Pancreas (tissue), 10 donors: ENCODE results near the gene CBLN3. TPM values are rescaled to one million over a fixed set of nuclear protein-coding genes. Genes with fewer than 3 reads are reported as not detected.

ENCODE experiments used
- ATAC-seq, 4 donors: fragments of 200-7000 bp; cut with Tn5 transposase; one replicate each; pipeline versions ENCODE4 v1.8.0 to v1.9.1; 2020; ENCODE audit warnings: mild to moderate bottlenecking in 4 of 4, moderate library complexity in 4 of 4
- DNase-seq, 6 donors: peaks; one replicate each; pipeline ENCODE4 v3.0.0-alpha.2; 2020
- FAIRE-seq: peaks from 2 replicates; lab custom pipeline; 2012; peaks lifted over from hg19 to GRCh38; lab: Jason Lieb, UNC
- H3K27ac ChIP-seq, 4 donors: fragments of 200-600 bp; sonication (generic); 1 replicate in 3 of 4; 2 replicates in 1 of 4; pipeline versions ENCODE4 v1.5.0 to v1.8.0; 2020
- H3K27me3 ChIP-seq, 4 donors: fragments of 200-600 bp; one replicate each; pipeline ENCODE4 v1.8.0; 2021
- H3K36me3 ChIP-seq, 3 donors: fragments of 200-600 bp; sonication (generic) in 1 of 3; one replicate each; pipeline versions ENCODE4 v1.5.0 to v1.8.0; 2020 to 2021
- H3K4me1 ChIP-seq, 3 donors: fragments of 200-600 bp; one replicate each; pipeline ENCODE4 v1.8.0; 2021
- H3K4me3 ChIP-seq, 4 donors: fragments of 200-600 bp; sonication (generic) in 2 of 4; one replicate each; pipeline versions ENCODE4 v1.5.0 to v1.8.0; 2020 to 2021
- H3K9me3 ChIP-seq, 4 donors: fragments of 200-600 bp; one replicate each; pipeline ENCODE4 v1.8.0; 2021
- WGBS, 2 donors: extraction: QIAGEN DNeasy Blood & Tissue Kit; methylation state at CpG; one replicate each; pipeline ENCODE4 v1.1.7; 2013; 5-methylcytosine and 5-hydroxymethylcytosine counted together
- intact Hi-C, 3 donors: fragments of 100-400 bp; cut with DNase I; formaldehyde crosslinking; loops; one replicate each; pipeline versions ENCODE4 v1.11.1 to v1.14.2; 2022
- polyA plus RNA-seq, 2 donors: library from polyadenylated mRNA; stranded (reverse); fragments of 200-250 nt; gene quantifications; one replicate each; pipeline ENCODE4 v1.2.3, GENCODE V29; 2013
- total RNA-seq, 6 donors: library from RNA; stranded (reverse); fragmentation: NEBNext Ultra II Directional in 4 of 6; extraction: Animal tissue kit (Norgen Biotek cat#: 25700) in 4 of 6; gene quantifications; one replicate each; pipeline versions ENCODE4 v1.2.1 to v1.2.4, GENCODE V29; 2021 to 2023
- TF ChIP-seq, protein P1 (sequence below), 4 donors: fragments of 200-600 bp; sonication (generic) in 3 of 4; IDR thresholded peaks; one replicate each; pipeline versions ENCODE4 v1.5.0 to v1.8.0; 2021; ENCODE audit warnings: antibody characterized with exemption in 4 of 4
- donor health status: healthy with polysubstance abuse.
- donor health status: DM: no; HTN: no; CAD: no; lungs with moderate emphysema.
- donor health status: DM: no; HTN: no; CAD: no.
- donor health status: control.
- donor health status: control.
- donor health status: Bipolar disorder and iron deficiency.
- donor health status: DM: yes; HTN: yes; CAD: no.
- donor health status: DM: no; HTN: no; CAD: no.
- donor health status: DM: no; HTN: no; CAD: no.
- donor health status: DM: yes; HTN: yes; CAD: no.

Gene CBLN3
- total and polyA plus RNA-seq, 8 donors: 0.47 to 5.6 (median 0.81) TPM

DNA sequence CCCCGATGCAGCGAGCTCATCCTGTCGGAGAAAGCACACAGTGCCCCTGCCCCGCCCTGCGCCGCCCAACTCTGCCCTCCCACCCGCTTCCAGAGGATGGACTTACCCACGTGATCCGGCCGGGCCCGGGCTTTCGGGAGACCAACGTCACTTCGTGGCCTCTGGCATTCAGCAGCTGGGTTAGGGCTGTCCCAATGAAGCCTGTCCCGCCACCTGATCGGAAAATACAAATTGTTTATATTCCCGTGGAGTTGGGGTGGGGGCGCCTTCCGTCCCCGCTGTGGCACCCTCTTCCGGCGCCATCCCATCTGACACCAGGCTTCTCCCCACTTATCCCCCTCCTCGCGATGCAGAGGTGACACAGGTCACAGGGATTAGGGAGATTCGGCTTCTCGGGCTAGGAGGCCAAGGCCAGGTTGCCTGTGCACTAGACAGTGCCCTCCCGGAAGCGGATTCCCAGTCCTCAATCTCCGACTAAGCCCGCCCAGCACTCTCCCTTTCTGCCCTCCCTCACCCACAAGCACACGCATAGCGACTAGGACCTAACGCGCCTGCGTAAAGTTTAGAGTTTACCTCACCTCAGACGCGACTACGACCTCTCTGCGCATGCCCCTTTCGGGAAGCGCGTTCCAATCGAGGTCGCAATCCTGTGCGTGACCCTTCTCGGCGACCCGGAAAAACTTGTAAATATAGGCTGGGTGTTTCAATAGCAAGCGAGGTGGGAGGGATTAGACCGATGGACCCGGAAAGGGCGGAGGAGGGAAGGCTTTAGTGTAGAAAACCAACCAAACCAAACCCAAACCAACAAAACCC lies 13.0 kb upstream of the CBLN3 start, which contains the start of gene SDR39U1:
SDR39U1 (minus strand) TSS at position 537 of the 813 bp plus-strand sequence; CDS start at position 530, 7 bp downstream.
- peak; percentile 91 to 96 (median 92) for ATAC-seq
- WGBS, 2 donors: 0 to 1% methylated on average over 51 to 52 of the region's 52 CpGs
- Histone ChIP-seq H3K4me1 (peaks cover 0 to 22% (median 4%) of the 10 kb centered on the region in 3 donors), H3K36me3 (peaks cover 0 to 23% (median 10%) of the 10 kb centered on the region in 3 donors), H3K4me3 (peak within 1 kb of the TSS; percentile 48 to 69 (median 60)), H3K9me3 (no peaks in the 10 kb centered on the region), H3K27me3 (no peaks in the 10 kb centered on the region), H3K27ac (peak within 1 kb of the TSS; percentile 98 to 99 (median 99))
- TF ChIP-seq, protein P1, sequence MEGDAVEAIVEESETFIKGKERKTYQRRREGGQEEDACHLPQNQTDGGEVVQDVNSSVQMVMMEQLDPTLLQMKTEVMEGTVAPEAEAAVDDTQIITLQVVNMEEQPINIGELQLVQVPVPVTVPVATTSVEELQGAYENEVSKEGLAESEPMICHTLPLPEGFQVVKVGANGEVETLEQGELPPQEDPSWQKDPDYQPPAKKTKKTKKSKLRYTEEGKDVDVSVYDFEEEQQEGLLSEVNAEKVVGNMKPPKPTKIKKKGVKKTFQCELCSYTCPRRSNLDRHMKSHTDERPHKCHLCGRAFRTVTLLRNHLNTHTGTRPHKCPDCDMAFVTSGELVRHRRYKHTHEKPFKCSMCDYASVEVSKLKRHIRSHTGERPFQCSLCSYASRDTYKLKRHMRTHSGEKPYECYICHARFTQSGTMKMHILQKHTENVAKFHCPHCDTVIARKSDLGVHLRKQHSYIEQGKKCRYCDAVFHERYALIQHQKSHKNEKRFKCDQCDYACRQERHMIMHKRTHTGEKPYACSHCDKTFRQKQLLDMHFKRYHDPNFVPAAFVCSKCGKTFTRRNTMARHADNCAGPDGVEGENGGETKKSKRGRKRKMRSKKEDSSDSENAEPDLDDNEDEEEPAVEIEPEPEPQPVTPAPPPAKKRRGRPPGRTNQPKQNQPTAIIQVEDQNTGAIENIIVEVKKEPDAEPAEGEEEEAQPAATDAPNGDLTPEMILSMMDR (IDR thresholded peaks at IDR 0.05): no peak
- FAIRE-seq: peak; percentile 96
- peak; percentile 90 to 99 (median 98) for DNase-seq
- intact Hi-C loops: no loop called here

DNA sequence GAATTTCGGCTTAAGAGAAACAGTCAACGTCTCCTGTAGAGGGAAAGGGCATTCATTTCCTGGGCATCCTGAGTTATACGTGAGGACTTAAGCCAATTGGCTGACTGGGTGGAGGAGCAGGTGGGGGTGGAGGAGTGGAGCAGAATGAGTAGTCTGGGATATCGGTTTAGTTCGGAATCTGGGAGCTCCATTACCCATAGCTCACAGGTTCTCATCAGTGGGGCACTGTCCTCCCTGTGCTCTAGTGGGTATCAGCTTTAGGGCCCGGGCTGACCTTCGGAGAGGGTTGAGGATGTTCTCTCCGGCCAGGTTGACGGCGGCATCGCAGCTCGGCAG lies 12.4 kb upstream of the CBLN3 start:
- FAIRE-seq: no peak
- Histone ChIP-seq H3K9me3 (no peaks in the 10 kb centered on the region), H3K4me1 (peaks cover 0 to 22% (median 4%) of the 10 kb centered on the region in 3 donors), H3K27ac (peak overlapping the region in 3 of 4 donors; percentile 99), H3K4me3 (peak overlapping the region; percentile 48 to 69 (median 60)), H3K36me3 (peaks cover 0 to 29% (median 14%) of the 10 kb centered on the region in 3 donors), H3K27me3 (no peaks in the 10 kb centered on the region)
- intact Hi-C loops: no loop called here
- TF ChIP-seq, protein P1 (IDR thresholded peaks at IDR 0.05): no peak
- WGBS, 2 donors: 1% methylated on average over 11 to 12 of the region's 12 CpGs
- no peak for ATAC-seq
- no peak for DNase-seq

DNA sequence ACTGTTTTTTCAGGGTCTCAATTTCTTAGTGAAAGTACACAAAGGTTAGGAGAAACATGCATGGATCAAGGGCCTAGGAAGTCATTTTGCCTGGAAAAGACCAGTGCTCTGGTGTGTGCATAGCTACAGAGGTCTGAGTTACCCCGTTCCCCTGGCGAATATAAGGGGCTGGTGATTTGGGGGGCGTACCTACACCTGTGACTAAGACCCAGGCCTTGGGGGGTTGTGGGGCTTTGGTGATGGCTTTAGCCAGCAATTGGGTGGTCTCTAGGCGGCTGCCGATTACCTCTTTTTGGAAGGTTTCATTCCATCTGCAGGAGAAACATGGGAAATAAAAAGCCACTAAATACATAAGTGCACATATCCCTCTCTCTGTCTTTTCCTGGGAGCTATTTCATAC lies 12.0 kb upstream of the CBLN3 start:
- peak overlapping the region in 2 of 4 donors; percentile 62 to 69 for H3K4me3 ChIP-seq
- FAIRE-seq: no peak
- no peak for ATAC-seq
- H3K27me3 ChIP-seq: no peaks in the 10 kb centered on the region
- WGBS, 2 donors: 48 to 60% methylated on average over 5 of the region's 5 CpGs
- H3K9me3 ChIP-seq: no peaks in the 10 kb centered on the region
- H3K4me1 ChIP-seq: peaks cover 0 to 22% (median 4%) of the 10 kb centered on the region in 3 donors
- peak overlapping the region in 2 of 4 donors; percentile 99 for H3K27ac ChIP-seq
- TF ChIP-seq, protein P1 (IDR thresholded peaks at IDR 0.05): no peak
- DNase-seq: peak in 1 of 6 donors; percentile 33
- H3K36me3 ChIP-seq: peaks cover 0 to 29% (median 14%) of the 10 kb centered on the region in 3 donors
- intact Hi-C loops: no loop called here

DNA sequence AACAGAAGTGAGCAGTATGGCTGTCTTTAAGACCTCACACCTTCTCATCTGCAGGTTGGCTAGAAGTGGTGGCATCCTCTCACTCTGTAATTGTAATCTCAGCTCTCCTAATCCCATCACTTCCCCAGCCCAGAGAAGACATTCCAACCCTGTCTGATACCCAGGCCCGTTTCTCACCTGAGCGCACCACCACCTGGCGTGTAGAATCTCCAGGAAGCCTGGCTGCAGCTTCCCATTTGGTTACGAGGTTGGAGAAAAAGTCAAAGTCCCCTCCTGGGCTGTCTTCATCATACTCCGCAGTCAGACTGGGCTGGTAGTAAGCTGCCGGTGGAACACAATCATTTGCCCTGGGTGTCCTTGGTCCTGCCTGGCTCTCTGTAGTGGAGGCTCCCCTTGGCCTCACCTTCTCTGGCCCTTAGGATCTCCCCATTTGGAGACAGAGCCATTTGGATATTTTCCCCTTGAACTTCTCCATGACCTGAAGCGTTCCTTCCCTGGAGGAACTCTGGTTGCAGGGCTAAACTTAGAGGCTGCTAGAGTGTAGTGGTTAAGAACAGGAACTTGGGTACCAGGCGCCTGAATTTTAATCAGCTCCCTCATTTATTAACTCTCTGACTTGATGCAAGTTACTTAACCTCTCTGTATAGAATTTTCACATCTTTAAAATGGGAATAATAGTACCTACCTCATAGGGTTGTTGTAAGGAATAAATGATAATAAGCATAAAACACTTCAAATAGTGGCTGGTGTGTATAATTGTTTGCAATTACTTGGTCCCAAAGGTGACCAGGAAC lies 11.3 kb upstream of the CBLN3 start:
- H3K27ac ChIP-seq: no peak overlapping the region
- peaks cover 0 to 29% (median 18%) of the 10 kb centered on the region in 3 donors for H3K36me3 ChIP-seq
- H3K4me3 ChIP-seq: no peak overlapping the region
- FAIRE-seq (no peak), DNase-seq (no peak), ATAC-seq (no peak)
- no peaks in the 10 kb centered on the region for H3K27me3 ChIP-seq
- 70 to 73% methylated on average over 8 of the region's 8 CpGs for WGBS, 2 donors
- intact Hi-C loops: no loop called here
- peaks cover 0 to 22% (median 4%) of the 10 kb centered on the region in 3 donors for H3K4me1 ChIP-seq
- TF ChIP-seq, protein P1 (IDR thresholded peaks at IDR 0.05): no peak
- no peaks in the 10 kb centered on the region for H3K9me3 ChIP-seq
